Activated CD8-positive, alpha-beta memory T cell treated with anti-CD3 and anti-CD28 coated beads for 4 hours (primary cell): ENCODE data around the gene ANKZF1.
"Not testable (repeated sequence)": the region's sequence is repeated elsewhere in the genome, so short reads cannot be mapped to it uniquely, and the experiment has no call there.

Experiments
- DNase-seq, 2 donors: peaks; one replicate each; pipeline ENCODE4 v3.0.0-alpha.2; 2020; ENCODE audit warnings: low read depth in 2 of 2

ANKZF1 gene, protein sequence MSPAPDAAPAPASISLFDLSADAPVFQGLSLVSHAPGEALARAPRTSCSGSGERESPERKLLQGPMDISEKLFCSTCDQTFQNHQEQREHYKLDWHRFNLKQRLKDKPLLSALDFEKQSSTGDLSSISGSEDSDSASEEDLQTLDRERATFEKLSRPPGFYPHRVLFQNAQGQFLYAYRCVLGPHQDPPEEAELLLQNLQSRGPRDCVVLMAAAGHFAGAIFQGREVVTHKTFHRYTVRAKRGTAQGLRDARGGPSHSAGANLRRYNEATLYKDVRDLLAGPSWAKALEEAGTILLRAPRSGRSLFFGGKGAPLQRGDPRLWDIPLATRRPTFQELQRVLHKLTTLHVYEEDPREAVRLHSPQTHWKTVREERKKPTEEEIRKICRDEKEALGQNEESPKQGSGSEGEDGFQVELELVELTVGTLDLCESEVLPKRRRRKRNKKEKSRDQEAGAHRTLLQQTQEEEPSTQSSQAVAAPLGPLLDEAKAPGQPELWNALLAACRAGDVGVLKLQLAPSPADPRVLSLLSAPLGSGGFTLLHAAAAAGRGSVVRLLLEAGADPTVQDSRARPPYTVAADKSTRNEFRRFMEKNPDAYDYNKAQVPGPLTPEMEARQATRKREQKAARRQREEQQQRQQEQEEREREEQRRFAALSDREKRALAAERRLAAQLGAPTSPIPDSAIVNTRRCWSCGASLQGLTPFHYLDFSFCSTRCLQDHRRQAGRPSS

GRCh38 chr2:219229305-219230058, at the start of gene ANKZF1, which contains the start of gene ATG9A:
TSS of gene ANKZF1 (plus strand) at chr2:219229806. CDS start at chr2:219230258, 452 bp downstream.
TSS of gene ATG9A (minus strand) at chr2:219229636. CDS start at chr2:219228024, 1,612 bp downstream.
- peak; percentile 96 for DNase-seq

- DNase-seq: no peak
Observed at GRCh38 chr2:219180961-219181360, 48.6 kb upstream of the ANKZF1 start.

GRCh38 chr2:219181531-219181930, 48.1 kb upstream of the ANKZF1 start:
- DNase-seq: no peak

DNA sequence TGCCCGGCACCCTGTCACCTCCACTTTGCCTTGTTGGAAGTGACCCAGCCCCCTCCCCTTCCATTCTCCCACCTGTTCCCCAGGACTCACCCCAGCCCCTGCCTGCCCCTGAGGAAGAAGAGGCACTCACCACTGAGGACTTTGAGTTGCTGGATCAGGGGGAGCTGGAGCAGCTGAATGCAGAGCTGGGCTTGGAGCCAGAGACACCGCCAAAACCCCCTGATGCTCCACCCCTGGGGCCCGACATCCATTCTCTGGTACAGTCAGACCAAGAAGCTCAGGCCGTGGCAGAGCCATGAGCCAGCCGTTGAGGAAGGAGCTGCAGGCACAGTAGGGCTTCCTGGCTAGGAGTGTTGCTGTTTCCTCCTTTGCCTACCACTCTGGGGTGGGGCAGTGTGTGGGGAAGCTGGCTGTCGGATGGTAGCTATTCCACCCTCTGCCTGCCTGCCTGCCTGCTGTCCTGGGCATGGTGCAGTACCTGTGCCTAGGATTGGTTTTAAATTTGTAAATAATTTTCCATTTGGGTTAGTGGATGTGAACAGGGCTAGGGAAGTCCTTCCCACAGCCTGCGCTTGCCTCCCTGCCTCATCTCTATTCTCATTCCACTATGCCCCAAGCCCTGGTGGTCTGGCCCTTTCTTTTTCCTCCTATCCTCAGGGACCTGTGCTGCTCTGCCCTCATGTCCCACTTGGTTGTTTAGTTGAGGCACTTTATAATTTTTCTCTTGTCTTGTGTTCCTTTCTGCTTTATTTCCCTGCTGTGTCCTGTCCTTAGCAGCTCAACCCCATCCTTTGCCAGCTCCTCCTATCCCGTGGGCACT, 47.1 kb upstream of the ANKZF1 start:
- DNase-seq: no peak

GRCh38 chr2:219183151-219183772, 46.3 kb upstream of the ANKZF1 start:
- no peak for DNase-seq

DNA sequence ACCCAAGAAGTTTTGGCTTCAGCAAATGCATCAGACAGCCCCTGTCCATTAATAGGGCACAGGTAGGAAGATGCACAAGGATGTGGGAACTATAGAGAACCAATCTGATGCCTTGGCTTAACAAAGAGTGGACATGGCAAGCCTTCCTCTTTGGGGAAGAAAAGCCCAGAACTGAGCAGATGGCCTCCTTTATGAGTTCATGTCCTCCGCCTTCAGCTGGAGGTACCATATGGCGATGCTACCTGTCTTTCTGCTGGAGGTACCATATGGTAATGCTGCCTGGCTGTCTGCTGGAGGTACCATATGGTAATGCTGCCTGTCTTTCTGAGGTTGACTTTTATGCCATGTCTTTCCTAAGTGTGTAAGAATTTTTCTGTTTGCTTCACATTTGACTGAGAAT, 45.5 kb upstream of the ANKZF1 start:
- no peak for DNase-seq

DNA sequence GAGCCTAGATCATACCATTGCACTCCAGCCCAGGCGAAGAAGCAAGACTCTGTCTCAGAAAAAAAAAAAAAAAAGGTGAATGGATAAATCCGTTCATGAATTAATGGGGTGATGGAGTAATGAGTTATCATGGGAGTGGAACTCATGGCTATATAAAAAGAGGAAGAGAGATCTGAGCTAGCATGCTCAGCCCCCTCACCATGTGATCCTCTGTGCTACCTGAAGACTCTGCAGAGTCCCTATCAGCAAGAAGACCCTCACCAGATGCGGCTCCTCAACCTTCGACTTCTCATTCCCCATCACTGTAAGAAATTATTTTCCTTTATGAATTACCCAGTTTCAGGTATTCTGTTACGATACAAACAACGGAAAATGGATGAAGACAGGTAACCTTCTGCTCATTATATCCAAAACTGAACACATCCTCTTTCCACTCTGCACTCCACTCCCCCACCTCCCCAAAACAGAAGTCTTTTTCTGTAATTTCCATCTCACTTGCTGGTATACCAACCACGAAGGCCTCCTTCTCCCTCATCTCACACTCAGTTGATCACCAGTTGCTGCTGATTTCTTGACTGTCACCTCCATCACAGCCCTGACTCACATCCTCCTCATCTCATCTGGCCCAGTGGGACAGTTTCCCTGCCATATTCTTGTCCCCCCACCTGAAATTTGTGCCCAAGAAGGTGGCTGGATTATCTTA, 42.7 kb upstream of the ANKZF1 start:
- DNase-seq: no peak

GRCh38 chr2:219197388-219197787, 32.2 kb upstream of the ANKZF1 start:
- no peak for DNase-seq

DNA sequence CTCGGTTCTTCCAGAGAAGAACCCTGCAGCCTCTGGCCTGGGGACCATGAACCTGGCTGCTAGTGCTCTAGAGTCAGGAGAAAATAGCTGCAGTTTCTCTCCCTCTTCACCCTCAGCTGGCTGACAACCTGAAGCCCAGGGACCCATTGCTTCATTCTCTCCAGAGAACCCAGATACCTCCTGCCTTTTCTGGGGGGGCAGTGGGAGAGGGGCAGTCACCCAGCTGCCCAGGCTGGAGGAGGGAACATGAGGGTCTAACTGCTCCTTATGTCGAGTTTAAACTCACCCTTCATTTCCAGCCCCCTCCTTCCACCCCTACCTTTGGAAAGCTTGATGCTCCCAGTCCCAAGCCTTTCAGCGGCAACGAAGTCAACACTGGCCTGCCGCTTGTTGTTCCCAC, 30.6 kb upstream of the ANKZF1 start:
- no peak for DNase-seq

DNA sequence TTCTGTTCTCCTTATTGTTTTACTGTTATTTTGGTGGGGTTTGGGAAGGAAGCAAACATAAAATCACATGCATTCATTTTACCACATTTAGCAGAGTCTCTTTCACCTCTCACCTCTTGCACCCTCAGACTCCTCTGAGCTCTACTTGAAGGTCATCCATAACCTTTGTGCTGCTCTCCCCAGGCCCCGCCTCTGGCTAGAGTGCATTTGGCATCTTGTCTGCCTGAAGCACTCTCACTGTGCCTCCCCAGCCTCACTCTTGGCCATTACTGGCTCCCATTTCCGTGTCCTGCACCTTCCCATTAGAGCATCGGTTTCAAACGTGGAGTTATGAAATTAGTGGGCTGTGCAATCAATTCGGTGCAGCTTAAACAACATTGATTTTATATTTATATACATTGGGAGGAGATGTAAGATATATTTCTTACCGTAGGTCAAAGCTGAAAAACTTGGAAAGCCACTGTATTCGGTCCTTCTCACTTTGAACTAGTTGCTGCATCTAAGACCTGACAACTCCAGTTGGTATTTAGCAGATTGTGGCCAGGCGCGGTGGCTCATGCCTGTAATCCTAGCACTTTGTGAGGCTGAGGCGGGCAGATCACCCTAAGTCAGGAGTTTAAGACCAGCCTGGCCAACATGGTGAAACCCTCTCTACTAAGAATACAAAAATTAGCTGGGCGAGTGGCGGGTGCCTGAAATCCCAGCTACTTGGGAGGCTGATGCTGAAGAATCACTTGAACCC, 30.0 kb upstream of the ANKZF1 start:
- no peak for DNase-seq

DNA sequence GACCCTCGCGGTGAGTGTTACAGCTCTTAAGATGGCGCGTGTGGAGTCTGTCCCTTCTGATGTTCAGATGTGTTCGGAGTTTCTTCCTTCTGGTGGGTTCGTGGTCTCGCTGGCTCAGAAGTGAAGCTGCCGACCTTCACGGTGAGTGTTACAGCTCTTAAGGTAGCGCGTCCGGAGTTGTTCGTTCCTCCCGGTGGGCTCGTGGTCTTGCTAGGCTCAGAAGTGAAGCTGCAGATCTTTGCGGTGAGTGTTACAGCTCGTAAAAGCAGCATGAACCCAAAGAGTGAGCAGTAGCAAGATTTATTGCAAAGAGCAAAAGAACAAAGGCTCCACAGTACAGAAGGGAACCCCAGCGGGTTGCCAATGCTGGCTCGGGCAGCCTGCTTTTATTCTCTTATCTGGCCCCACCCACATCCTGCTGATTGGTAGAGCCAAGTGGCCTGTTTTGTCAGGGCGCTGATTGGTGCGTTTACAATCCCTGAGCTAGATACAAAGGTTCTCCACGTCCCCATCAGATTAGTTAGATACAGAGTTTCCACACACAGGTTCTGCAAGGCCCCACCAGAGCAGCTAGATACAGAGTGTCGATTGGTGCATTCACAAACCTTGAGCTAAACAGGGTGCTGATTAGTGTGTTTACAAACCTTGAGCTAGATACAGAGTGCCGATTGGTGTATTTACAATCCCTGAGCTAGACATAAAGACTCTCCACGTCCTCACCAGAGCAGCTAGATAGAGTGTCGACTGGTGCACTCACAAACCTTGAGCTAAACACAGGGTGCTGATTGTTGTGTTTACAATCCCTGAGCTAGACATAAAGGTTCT, 28.9 kb upstream of the ANKZF1 start:
- not testable (repeated sequence) for DNase-seq

- DNase-seq: not testable (repeated sequence)
Observed at GRCh38 chr2:219201331-219201730, 28.3 kb upstream of the ANKZF1 start.

DNA sequence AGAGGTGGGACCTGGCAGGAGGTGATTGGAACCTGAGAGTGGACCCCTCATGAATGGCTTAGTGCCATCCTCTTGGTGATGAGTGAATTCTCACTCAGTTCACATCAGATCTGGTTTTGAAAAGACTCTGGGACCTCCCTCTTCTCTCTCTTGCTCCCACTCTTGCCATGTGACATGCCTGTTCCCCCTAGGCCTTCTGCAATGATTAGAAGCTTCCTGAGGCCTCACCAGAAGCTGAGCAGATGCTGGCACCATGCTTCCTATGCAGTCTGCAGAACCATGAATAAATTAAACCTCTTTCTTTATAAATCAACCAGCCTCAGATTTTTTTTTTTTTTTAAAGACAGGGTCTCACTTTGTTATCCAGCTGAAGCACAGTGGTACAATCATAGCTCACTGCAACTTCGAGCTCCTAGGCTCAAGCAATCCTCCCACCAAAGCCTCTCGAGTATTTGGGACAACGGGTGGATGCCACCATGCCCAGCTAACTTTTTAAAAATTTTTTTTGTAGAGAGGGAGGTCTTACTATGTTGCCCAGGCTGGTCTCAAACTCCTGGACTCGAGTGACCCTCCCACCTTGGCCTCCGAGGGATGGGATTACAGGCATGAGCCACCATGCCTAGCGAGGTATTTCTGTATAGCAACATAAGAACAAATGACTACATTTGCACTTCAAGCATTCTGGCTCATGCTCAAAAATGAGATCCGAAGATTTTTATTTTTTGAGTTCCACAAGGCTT, 25.0 kb upstream of the ANKZF1 start:
- no peak for DNase-seq

DNA sequence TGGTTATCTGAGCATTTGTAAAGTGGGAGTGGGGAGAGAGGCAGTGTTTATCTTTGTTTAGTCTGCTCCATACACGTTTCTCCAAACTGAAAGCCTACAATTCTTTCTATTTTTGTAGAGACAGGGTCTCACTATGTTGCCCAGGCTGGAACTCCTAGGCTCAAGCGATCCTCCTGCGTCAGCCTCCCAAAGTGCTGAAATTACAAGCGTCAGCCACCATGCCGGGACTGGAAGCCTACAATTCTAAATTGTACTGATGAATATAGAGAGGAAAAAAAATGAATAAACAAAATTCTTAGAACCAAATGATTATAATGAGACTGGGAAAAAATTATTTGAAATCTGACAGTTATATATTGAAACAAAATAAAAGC, 24.5 kb upstream of the ANKZF1 start:
- DNase-seq: no peak

GRCh38 chr2:219205981-219206327, 23.7 kb upstream of the ANKZF1 start:
- no peak for DNase-seq

DNA sequence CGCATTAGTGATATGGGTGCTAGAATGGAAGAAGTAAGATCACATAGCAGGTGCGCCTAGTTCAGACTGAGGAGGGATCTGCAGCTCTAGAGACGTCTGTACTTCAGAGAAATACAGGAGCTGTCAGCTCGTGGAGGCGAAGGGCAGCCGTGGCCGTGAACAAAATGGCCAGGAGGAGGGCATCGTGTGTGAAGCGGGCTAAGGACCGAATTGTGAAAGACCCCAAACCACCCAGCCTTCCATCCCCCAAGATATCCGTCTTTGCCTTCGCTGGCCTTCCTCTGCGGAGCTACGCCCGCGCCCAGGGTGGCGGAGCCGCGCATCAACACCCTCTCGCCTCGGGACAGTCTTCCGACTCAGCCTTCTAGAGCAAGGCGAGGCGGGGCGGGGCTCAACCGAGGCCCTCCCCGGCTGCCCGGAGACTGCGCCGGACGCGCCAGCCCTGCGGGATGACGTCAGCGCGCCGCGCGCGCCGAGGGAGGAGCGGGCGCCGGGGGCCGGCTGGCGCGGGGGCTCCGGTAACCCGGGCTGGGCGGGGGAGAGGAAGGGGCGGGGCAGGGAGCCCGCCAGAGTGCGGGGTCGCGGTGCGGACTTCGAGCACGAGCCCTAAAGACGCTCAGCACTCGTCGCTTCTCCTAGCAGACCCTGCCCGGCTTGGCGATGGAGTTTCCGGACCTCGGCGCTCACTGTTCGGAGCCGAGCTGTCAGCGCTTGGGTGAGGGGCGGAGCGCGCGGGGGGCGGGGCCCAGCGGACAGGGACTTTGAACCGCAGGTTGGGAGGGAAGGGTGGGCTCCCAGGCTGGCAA, 23.1 kb upstream of the ANKZF1 start, which contains the start of gene ZFAND2B:
TSS of gene ZFAND2B (plus strand) at position 455 of the 806 bp plus-strand sequence. CDS start at position 661, 206 bp downstream.
- peak; percentile 86 to 88 for DNase-seq
